GM21367 (cell line): ENCODE results near the gene TRIM7.
A peak's percentile ranks its signal among the peaks of the same experiment; 100 is the strongest.
"Not testable (repeated sequence)": the region's sequence is repeated elsewhere in the genome, so short reads cannot be mapped to it uniquely, and the experiment has no call there.

ENCODE experiments used
- ATAC-seq: cut with Tn5 transposase; IDR thresholded peaks from one replicate; pipeline ENCODE4 v1.9.1; 2021; ENCODE audit not compliant: unreplicated experiment

TRIM7 gene

DNA sequence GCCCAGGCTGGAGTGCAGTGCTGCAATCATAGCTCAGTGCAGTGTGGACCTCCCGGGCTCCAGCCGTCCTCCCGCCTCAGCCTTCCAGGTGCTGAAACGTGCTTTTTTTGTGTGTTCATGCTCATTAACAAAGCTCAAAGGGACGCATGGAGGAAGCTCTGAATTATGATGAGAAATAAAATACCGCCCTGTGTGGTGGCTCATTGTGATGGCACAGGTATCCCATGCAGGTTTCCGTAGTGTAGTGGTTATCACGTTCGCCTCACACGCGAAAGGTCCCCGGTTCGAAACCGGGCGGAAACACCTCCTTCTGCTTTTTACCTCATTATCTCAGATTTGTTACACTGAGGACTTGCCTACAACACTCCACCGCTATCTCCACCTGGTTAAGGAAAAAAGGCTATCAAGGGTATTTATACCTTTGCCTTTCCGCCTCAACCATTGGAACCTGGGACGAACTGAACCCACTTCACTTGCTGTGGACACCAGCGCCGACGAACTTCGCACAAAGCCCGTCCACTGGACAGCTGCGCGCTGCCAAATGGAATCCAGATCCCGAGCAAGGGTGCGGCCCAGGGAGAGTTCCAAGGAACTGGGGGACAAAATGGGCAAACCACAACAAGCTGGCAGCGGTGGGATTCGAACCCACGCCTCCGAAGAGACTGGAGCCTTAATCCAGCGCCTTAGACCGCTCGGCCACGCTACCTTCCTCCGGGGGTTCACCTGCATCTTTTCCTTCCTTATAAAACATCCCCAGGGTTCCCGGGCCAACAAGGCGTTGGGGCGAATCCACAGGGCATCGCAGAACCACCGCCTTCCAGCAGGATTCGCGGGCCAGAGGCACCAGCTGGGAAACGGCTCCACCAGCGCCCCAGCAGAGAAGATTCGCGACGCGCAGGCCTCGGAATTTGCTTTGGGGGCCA is 31.3 kb downstream of the TRIM7 start:
- ATAC-seq, result peak; percentile 34

DNA sequence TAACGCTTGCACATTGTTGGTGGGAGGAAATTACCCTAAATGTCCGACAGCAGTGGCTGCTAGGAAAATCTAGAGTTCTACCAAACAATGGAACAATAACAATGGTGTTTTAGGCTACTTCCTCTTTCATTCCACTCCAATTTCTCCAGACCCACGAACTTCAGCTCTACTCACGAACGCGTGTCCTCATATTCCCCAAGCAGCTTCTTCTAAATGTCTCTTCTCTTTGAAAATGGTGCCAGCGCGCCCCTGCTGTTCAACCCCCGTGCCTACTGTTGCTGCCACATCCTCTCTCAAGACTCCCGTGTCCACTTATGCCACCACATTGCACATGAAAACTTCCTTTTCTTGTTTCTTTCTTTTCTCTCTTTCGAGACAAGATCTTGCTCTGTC is 32.0 kb downstream of the TRIM7 start:
- peak; percentile 47 for ATAC-seq

DNA sequence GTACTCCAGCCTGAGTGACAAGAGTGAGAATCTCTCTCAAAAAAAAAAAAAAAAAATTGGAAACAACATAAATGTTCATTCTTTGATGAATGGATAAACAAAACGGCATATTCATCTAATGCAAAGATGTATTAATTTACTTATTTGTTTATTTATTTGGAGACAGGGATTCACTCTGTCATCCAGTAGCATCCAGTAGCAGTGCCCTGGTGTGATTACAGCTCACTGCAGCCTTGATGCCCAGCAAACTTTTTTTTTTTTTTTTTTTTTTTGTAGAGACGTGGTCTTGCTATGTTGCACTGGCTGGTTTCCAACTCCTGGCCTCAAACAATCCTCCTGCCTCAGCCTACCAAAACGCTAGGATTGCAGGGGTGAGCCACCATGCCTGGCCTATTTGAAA is 33.2 kb downstream of the TRIM7 start:
- ATAC-seq, result no peak

DNA sequence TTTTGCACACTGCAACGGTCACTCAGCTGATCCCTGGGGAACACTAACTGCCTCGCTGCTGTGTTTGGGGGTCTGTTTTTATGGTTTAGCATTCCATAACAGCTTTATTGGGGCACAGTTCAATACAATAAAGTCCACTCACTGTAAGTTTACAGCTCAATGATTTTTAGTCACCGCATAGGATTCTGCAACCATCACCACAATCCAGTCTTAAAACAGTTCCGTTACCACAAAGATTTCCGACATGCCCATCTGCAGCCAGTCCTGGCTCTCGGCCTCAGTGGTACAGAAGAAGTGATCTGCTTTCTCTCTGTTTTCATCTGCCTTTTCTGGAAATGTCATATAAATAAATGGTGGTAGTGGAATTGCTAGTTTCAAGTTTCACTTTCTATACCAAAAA is 34.0 kb downstream of the TRIM7 start:
- no peak for ATAC-seq

DNA sequence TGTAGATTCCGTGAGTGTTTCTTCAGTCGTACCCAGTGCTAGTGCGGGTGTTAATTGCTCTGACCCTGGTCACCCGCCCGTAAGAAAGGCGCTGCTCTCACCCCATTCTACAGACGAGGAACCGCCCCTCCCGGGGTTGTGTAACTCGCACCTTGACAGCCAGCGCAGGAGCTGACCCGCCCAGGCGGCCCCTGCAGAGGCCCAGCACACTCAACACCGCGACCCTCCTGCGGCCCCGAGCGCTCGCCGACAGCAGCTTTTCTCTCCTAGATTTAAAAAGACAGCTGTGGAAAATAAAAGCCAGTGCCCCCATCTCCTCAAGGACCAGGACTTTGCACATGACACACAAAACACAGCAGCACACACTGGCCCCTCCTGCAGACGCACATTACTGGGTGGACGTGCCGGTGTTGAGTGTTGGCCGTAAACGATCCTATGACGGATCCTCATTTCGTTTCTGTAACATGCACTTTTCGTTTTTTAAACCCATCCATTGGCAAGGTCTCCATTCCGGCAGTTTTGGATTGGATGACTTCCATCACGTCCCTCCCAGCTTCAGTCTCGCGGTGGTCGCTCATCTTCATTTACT is 34.7 kb downstream of the TRIM7 start:
- ATAC-seq, result no peak

DNA sequence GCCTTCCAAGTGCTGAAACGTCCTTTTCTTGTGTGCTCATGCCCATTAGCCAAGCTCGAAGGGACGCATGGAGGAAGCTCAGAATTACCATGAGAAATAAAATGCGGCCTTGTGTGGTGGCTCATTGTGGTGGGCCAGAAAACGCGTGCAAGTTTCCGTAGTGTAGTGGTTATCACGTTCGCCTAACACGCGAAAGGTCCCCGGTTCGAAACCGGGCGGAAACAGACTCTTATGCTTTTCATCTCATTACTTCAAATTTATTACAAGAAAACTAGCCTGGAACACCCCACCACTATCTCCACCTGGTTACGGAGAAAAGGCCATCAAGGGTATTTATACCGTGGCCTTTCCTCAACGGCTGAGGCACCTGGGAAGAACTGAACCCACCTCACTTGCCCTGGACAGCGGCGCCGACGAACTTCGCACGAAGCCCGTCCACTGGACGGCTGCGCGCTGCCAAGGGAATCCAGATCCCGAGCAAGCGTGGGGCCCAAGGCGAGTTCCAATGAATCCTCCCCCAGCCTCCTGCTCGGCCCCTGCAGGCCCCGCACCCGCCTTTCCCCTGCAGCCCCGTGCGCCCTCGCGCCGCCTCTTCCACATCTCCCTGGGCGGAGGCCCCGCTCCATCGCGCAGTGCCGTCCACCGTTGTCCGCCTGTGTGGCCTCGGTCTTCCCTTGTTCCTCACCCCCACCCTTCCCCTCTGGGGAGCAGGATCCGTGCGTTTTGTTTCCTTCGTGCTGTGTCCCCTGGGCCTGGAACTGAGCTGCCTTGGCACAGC is 35.3 kb downstream of the TRIM7 start:
- ATAC-seq, result peak; percentile 36

DNA sequence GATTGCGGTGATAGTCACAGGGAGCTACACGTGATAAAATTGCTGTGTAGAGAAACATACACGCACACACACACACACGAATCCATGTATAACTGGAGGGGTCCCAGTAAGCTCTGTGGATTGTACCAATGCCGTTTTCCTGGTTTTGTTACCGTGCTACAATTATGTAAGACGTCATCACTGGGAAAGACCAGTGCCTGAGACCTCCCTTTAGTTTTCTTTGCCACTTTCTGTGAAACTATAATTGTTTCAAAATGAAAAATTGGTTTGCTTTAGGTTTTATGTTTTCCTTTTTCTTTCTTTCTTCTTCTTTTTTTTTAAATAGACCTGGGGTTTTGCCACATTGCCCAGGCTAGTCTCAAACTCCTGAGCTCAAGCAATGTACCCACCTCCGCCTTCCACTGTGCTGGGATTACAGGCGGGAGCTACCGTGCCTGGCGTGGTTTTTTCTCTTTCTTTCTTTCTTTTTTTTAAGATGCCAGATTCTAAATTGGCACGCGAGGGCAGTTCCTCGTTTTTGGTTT is 36.3 kb downstream of the TRIM7 start:
- no peak for ATAC-seq

DNA sequence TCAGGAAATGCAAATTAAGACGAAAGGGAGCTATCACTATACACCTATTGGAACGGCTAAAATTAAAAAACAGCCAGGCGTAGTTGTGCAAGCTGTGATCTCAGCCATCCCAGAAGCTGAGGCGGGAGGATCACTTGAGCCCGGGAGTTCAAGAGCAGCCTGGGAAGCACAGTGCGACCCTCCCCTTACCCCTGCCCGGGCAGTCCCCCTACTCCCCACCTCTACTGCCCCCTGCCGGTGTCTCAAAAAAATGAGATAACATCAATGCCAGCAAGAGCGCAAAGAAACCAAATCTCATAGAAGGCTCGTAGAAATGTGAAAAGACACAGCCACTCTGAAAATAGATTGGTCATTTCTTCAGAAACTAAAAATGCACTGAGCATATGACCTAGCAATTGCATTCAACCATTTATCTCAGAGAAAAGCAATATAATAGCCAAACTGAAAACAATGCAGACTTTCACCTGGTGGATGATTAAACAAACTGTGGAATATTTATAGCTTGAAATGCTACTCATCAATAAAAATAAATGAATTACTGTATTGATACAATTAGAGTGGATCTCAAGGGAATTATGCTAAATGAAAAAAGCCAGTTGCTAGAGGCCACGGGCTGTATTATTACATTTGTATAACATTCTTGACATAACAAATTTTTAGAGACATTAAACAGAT is 37.0 kb downstream of the TRIM7 start:
- no peak for ATAC-seq

DNA sequence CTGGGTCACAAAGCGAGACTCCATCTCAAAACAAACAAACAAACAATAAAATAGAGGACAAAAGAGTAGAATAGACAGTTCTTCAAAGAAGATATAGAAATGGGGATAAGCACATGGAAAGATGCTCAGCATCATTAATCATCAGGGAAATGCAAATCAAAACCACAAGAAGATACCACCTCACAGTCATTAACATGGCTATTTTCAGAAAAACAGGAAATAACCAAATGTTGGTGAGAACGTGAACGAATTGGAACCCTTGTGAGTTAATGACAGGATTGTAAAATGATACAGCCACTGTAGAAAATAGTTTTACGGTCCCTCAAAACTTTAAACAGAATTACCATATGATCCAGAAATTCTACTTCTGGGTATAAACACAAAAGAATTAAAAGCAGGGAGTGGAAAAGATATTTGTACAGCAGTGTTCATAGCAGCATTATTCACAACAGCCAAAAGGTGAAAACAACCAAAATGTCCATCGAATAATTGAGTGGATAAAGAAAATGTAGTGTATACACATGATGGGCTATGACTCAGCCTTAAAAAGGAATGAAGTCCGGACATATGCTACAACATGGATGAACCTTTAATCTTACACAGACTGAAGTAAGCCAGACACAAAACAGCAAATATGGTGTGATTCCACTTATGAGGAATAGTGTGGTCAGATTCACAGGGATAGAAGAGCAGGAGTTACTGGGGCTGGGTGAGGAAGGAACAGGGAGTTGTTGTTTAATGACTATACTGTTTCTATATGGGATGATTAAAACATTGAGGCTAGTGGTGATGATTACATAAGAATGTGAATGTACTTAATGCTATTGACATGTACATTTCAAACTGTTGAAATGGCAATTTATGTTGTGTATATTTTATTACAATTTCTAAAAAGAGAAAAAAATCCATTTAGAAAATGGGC is 37.9 kb downstream of the TRIM7 start:
- ATAC-seq, result no peak

DNA sequence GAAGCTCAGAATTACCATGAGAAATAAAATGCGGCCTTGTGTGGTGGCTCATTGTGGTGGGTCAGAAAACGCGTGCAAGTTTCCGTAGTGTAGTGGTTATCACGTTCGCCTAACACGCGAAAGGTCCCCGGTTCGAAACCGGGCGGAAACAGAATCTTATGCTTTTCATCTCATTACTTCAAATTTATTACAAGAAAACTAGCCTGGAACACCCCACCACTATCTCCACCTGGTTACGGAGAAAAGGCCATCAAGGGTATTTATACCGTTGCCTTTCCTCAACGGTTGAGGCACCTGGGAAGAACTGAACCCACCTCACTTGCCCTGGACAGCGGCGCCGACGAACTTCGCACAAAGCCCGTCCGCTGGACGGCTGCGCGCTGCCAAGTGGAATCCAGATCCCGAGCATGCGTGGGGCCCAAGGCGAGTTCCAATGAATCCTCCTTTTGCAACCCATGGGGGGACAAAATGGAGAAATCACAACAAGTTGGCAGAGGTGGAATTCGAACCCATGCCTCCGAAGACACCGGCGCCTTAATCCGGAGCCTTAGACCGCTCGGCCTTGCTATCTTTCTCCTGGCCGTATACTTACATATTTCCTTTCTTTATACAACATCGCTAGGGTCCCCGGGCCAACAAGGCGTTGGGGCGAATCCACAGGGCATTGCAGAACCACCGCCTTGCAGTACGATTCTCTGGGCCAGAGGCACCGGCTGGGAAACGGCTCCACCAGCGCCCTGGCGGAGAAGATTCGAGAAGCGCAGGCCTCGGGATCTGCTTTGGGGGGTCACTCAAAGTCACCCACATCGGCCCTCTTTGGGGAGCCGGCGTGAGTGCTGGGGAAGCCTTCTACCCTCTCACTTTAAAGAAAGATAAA is 40.7 kb downstream of the TRIM7 start:
- no peak for ATAC-seq

DNA sequence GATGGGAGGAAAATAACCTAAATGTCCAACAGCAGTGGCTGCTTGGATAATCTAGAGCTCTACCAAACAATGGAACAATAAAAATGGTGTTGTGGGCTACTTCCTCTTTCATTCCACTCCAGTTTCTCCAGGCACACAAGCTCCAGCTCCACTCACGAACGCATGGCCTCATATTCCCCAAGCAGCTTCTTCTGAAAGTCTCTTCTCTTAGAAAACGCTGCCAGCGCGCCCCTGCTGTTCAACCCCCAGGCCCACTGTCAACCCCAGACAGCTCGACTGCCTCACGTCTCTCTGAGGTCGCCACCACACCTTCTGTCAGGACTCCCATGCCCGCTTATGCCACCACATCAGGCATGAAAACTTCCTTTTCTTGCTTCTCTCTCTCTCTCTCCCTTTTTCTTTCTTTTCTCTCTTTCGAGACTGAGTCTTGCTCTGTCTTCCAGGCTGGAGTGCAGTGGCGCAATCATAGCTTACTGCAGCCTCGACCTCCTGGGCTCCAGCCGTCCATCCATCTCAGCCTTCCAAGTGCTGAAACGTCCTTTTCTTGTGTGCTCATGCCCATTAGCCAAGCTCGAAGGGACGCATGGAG is 41.4 kb downstream of the TRIM7 start:
- ATAC-seq, result no peak

DNA sequence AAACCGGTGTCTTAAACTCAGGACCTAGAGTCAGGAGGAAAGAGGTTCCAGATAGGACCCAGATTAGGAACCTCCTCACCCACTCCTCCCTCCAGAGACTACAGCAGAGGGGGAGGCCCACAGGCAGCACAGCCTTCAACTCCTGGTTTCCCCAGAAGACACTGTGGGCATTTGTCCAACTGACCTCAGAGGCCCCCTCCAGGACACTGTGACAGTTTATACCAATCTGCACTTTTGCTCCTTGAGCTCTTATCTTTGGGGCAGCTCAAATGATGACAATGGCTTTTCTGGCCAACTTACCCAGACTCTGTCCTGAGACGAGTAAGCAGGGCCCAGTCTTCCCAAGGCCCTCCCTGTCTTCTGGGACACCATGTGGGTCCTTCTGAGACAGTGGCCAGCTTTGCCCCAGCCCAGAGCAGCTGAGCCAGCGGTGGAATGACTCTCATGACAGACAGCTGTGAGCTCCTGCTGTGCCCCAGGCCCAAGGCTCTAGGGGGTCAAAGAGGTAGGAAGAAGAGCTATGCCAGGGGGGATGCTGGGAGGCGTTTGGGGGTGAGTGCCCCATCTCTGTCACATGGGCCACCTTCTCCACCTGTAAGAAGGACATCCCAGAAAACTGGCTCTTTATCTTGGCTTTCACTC is 43.3 kb downstream of the TRIM7 start:
- ATAC-seq, result no peak

DNA sequence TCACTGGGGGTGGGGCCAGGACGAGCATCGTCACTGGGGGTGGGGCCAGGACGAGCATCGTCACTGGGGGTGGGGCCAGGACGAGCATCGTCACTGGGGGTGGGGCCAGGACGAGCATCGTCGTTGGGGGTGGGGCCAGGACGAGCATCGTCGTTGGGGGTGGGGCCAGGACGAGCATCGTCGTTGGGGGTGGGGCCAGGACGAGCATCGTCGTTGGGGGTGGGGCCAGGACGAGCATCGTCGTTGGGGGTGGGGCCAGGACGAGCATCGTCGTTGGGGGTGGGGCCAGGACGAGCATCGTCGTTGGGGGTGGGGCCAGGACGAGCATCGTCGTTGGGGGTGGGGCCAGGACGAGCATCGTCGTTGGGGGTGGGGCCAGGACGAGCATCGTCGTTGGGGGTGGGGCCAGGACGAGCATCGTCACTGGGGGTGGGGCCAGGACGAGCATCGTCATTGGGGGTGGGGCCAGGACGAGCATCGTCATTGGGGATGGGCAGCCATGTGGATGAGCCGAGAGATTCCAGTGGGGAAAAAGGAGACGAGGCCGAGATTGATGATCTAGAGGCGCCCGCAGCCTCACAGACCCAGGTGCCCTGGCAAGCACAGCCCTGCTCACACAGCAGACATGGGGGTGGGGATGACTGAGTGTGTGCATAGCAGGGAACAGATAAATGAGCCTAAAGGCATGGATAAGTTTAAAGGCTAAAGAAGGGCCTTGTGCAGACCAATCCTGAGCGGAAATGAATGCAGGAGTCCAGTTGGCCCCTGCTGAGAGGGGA is 44.1 kb downstream of the TRIM7 start:
- not testable (repeated sequence) for ATAC-seq

DNA sequence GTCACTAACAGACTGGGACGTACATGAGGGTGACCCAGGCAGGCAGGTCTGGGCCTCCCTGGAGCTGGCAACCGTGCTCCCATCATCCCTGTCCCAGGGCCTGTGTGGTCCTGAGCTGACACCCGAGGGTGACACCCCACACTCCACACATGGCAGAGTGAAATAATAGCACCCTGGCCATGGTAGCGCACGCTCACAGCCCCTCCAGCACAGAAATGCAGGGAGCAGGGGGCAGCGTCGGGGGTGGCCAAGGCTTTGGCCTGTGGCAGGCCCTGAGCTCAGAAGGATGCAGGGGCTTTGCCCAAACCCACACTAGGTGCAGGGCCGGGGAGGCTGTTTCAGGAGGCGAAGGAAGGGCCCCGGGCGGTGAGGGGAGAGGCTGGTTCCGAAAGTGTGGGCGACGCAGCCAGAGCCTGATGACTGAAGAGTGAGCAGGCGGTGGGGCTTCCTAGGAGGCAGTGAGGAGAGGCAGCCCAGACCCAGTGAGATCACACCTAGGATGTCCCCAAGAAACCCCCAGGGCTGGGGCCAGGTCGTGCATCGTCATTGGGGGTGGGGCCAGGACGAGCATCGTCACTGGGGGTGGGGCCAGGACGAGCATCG is 44.7 kb downstream of the TRIM7 start:
- no peak for ATAC-seq

DNA sequence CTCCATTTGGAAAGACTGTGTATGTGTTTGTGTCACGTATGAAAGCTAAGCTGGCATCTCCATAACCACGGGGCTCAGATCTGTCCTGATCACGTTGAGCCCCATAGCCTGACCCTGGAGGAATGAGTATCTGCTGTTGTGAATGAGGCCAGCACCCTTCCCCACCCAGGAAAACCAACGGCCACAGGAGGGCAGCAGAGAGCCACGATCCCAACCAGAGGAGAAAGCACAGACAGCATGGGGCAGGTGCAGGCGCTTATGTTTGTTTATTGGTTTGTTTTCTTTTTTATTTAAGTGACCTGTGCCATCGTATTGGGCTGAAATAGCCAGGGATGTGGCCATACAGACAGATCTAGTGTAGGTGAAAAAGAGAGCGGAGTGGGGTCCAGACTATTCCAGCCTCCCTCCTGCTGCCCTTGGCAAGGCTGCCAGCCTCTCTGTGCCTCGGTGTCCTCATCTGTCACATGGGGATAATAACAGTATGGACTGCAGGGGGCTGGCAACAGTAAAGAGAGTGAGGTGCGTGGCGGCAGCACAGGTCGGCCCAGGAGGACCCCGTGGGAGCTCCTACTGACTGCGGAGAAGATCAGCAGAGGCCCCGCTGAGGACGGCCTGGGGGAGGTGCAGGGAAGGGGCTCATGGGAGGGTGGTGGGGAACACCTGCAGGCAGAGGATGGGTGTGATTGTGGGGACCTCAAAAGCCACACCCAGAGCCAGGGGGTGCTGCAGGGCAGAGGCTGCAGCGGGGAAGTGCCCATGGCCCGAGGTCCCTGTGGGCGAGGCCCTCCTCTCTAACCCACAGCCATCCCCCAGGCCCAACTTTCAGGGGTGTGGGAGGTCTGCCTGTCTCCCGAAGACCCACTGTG is 45.5 kb downstream of the TRIM7 start:
- ATAC-seq, result peak; percentile 67

DNA sequence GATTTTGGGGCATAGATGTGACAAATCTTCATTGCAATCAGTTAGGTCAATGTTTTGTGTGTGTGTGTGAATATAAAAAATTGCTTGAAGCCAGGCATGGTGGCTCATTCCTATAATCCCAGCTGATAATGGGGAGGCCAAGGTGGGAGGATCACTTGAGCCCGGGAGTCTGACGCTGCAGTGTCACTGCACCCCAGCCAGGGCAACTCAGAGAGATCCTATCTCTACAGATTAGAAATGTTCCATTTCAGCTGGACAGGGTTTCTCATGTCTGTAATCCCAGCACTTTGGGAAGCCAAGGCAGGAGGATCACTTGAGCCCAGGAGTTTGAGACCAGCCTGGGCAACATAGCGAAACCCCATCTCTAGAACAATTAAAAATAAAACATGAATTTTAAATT is 46.1 kb downstream of the TRIM7 start:
- no peak for ATAC-seq
